H1 (cell line): Measurements from ENCODE around the gene HHIP.

ENCODE experiments used
- CHD2 ChIP-seq: IDR thresholded peaks from 2 replicates; pipeline ENCODE4 v1.6.1; 2012; ENCODE audit warnings: low read length, improper control_type of control experiment
- POLR2AphosphoS5 ChIP-seq: IDR thresholded peaks from 2 replicates; pipeline ENCODE4 v1.6.1; 2011; ENCODE audit warnings: low read depth, low read length
- SIN3A ChIP-seq, 2 experiments: IDR thresholded peaks in 1 of 2; conservative IDR thresholded peaks in 1 of 2; 2 replicates each; pipeline ENCODE4 v1.6.1; 2011 to 2012; ENCODE audit warnings: low read length in 2 of 2, improper control_type of control experiment in 1 of 2, low read depth in 1 of 2, mild to moderate bottlenecking in 1 of 2
- TAF1 ChIP-seq: IDR thresholded peaks from 2 replicates; pipeline ENCODE4 v1.6.1; 2011; ENCODE audit warnings: mild to moderate bottlenecking, low read depth, low read length
- TCF12 ChIP-seq: IDR thresholded peaks from 2 replicates; pipeline ENCODE4 v1.6.1; 2011; ENCODE audit warnings: low read depth, mild to moderate bottlenecking, low read length
- YY1 ChIP-seq: IDR thresholded peaks from 2 replicates; pipeline ENCODE4 v1.6.1; 2011; ENCODE audit warnings: low read depth, mild to moderate bottlenecking, low read length
- TF ChIP-seq, protein P1 (sequence below), 3 experiments: IDR thresholded peaks; 1 replicate in 2 of 3; 2 replicates in 1 of 3; pipeline versions ENCODE4 v1.5.1 to v1.6.1; 2011; ENCODE audit warnings: low read length in 3 of 3, mild to moderate bottlenecking in 3 of 3, inconsistent platforms in 2 of 3, low read depth in 1 of 3, moderate library complexity in 1 of 3; ENCODE audit not compliant: insufficient read depth in 1 of 3; ENCODE audit errors: control extremely low read depth in 1 of 3

DNA sequence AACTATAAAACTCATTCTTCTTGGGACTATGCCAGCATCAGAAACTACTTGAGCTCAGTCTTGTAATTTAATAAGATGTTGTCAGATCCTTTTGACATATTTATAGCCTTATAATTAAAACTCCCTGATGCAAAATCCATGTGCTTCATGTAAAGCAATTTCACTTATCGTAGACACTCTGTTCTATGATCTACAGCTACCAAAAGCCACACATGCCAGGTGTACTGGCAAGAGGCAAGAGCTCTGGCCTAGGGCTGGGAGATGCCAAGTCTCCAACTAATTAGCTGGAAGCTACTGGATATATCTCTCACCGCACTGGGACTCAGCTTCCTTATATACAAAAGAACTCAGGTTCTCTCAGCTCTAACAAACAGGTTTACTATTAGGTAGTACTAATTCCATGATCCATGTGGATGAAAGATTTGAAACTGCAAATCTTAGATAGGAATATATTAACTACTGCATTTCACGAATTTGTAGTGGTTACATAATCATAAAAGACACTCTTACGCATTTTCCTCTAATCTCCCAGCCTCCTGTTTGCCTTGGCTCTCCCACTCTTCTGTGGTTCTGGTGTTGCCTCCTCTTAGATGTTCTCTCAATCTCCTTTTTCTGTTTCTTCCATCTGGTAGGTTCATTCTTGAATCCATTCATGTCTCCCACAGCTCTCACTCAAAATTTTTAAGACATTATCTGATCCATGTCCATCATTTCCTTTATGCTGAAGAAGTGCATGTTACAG lies 103.0 kb downstream of the HHIP start:
- TF ChIP-seq SIN3A (conservative IDR thresholded peaks at IDR 0.05 in 1 of 2, IDR thresholded peaks at IDR 0.05 in 1 of 2; ENCODE audit: low read depth in 1 of 2, low read length in 2 of 2) (no peak), YY1 (no peak), POLR2AphosphoS5 (no peak), CHD2 (no peak), TAF1 (no peak), TCF12 (no peak)
- TF ChIP-seq, protein P1, sequence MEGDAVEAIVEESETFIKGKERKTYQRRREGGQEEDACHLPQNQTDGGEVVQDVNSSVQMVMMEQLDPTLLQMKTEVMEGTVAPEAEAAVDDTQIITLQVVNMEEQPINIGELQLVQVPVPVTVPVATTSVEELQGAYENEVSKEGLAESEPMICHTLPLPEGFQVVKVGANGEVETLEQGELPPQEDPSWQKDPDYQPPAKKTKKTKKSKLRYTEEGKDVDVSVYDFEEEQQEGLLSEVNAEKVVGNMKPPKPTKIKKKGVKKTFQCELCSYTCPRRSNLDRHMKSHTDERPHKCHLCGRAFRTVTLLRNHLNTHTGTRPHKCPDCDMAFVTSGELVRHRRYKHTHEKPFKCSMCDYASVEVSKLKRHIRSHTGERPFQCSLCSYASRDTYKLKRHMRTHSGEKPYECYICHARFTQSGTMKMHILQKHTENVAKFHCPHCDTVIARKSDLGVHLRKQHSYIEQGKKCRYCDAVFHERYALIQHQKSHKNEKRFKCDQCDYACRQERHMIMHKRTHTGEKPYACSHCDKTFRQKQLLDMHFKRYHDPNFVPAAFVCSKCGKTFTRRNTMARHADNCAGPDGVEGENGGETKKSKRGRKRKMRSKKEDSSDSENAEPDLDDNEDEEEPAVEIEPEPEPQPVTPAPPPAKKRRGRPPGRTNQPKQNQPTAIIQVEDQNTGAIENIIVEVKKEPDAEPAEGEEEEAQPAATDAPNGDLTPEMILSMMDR (IDR thresholded peaks at IDR 0.05; ENCODE audit: control extremely low read depth in 1 of 3, insufficient read depth in 1 of 3, low read depth in 1 of 3, low read length in 3 of 3) = no peak
